IMR-90 (cell line): Measurements from ENCODE around the gene WBP11. TPM values are rescaled to one million over a fixed set of nuclear protein-coding genes. Genes with fewer than 3 reads are reported as not detected.

Experiments
- ATAC-seq: fragments of 200-7000 bp; cut with Tn5 transposase; 2 replicates; pipeline ENCODE4 v1.9.1; 2020; ENCODE audit warnings: low read depth, mild to moderate bottlenecking, moderate library complexity
- BruUV-seq: library from RNA; stranded (reverse); fragments of 400-500 nt; replicated peaks from 2 replicates; lab custom pipeline; 2021; lab: Mats Ljungman, UMichigan
- CTCF ChIA-PET: fragments of 300-600 bp; formaldehyde crosslinking; extraction: SDS; loops from one replicate; lab custom pipeline; 2021; ENCODE audit warnings: antibody characterized with exemption; lab: Yijun Ruan, JAX
- POLR2A ChIA-PET: fragments of 300-600 bp; sonication (Branson Sonifier 250); formaldehyde crosslinking; loops from one replicate; lab custom pipeline; 2022; ENCODE audit warnings: antibody characterized with exemption; ENCODE audit not compliant: unreplicated experiment; lab: Charles Lee
- DNase-seq: peaks from one replicate; pipeline ENCODE4 v3.0.0; 2013
- H2AFZ ChIP-seq: replicated peaks from 2 replicates; pipeline ENCODE3; 2013; ENCODE audit warnings: low read length, mild to moderate bottlenecking; ENCODE audit not compliant: poor library complexity
- H2AK5ac ChIP-seq: 2 replicates; pipeline ENCODE4 v1.6.1; 2013; ENCODE audit warnings: low read depth, low read length, inconsistent platforms
- H2AK9ac ChIP-seq: replicated peaks from 2 replicates; pipeline ENCODE3; 2013; ENCODE audit warnings: mild to moderate bottlenecking, low read depth, low read length, moderate library complexity; ENCODE audit not compliant: poor library complexity
- H2BK120ac ChIP-seq: 2 replicates; pipeline ENCODE4 v1.6.1; 2013; ENCODE audit warnings: low read depth, low read length, inconsistent platforms
- H2BK15ac ChIP-seq: 3 replicates; pipeline ENCODE4 v1.6.1; 2013; ENCODE audit warnings: low read depth, low read length, inconsistent platforms
- H2BK20ac ChIP-seq: 2 replicates; pipeline ENCODE4 v1.6.1; 2013; ENCODE audit warnings: low read depth, mild to moderate bottlenecking, inconsistent platforms, low read length, moderate library complexity
- H2BK5ac ChIP-seq: 2 replicates; pipeline ENCODE4 v1.6.1; 2013; ENCODE audit warnings: mild to moderate bottlenecking, low read depth, low read length, inconsistent platforms; ENCODE audit not compliant: poor library complexity, severe bottlenecking
- H3K14ac ChIP-seq: replicated peaks from 2 replicates; pipeline ENCODE4 v1.6.1; 2013; ENCODE audit warnings: low read depth, low read length, inconsistent platforms
- H3K18ac ChIP-seq: 2 replicates; pipeline ENCODE4 v1.6.1; 2013; ENCODE audit warnings: low read depth, low read length, control low read depth
- H3K23ac ChIP-seq: 2 replicates; pipeline ENCODE4 v1.6.1; 2013; ENCODE audit warnings: low read depth, low read length, inconsistent platforms
- H3K27ac ChIP-seq: 2 replicates; pipeline ENCODE4 v1.5.1; 2013; ENCODE audit warnings: mild to moderate bottlenecking, control low read depth, low read length; ENCODE audit not compliant: insufficient read depth
- H3K27me3 ChIP-seq: 2 replicates; pipeline ENCODE4 v1.6.1; 2013; ENCODE audit warnings: low read length; ENCODE audit not compliant: control insufficient read depth, insufficient read depth
- H3K36me3 ChIP-seq: 2 replicates; pipeline ENCODE4 v1.6.1; 2013; ENCODE audit warnings: low read length, mixed read lengths; ENCODE audit not compliant: control insufficient read depth, insufficient read depth
- H3K4ac ChIP-seq: 2 replicates; pipeline ENCODE4 v1.6.1; 2013; ENCODE audit warnings: low read depth, low read length, inconsistent platforms
- H3K4me1 ChIP-seq: 2 replicates; pipeline ENCODE4 v1.6.1; 2013; ENCODE audit warnings: low read length, mixed read lengths; ENCODE audit not compliant: control insufficient read depth, insufficient read depth
- H3K4me2 ChIP-seq: 2 replicates; pipeline ENCODE4 v1.6.1; 2013; ENCODE audit warnings: low read depth, mild to moderate bottlenecking, control low read depth, low read length, moderate library complexity
- H3K4me3 ChIP-seq: 2 replicates; pipeline ENCODE4 v1.5.1; 2013; ENCODE audit warnings: low read depth, mild to moderate bottlenecking, control low read depth, low read length, moderate library complexity; ENCODE audit not compliant: insufficient read depth
- H3K56ac ChIP-seq: 2 replicates; pipeline ENCODE4 v1.6.1; 2013; ENCODE audit warnings: low read length, inconsistent platforms; ENCODE audit not compliant: insufficient read depth; ENCODE audit errors: extremely low read depth
- H3K79me1 ChIP-seq, 2 experiments: 2 replicates each; pipeline ENCODE4 v1.6.1; 2013; ENCODE audit warnings: low read length in 2 of 2, inconsistent platforms in 1 of 2, low read depth in 1 of 2
- H3K9ac ChIP-seq: 2 replicates; pipeline ENCODE4 v1.6.1; 2013; ENCODE audit warnings: low read depth, low read length, control low read depth
- H3K9me1 ChIP-seq: 2 replicates; pipeline ENCODE4 v1.6.1; 2013; ENCODE audit warnings: low read length, inconsistent platforms; ENCODE audit not compliant: insufficient read depth
- H3K9me3 ChIP-seq: 2 replicates; pipeline ENCODE4 v1.6.1; 2013; ENCODE audit warnings: low read length; ENCODE audit not compliant: control insufficient read depth, insufficient read depth
- H4K20me1 ChIP-seq: 2 replicates; pipeline ENCODE4 v1.6.1; 2013; ENCODE audit warnings: low read length, inconsistent platforms; ENCODE audit not compliant: insufficient read depth
- H4K5ac ChIP-seq: 2 replicates; pipeline ENCODE4 v1.6.1; 2013; ENCODE audit warnings: mild to moderate bottlenecking, low read depth, low read length, control low read depth
- H4K8ac ChIP-seq, 2 experiments: 2 replicates each; pipeline ENCODE4 v1.6.1; 2013; ENCODE audit warnings: low read depth in 2 of 2, low read length in 2 of 2, control low read depth in 1 of 2, inconsistent platforms in 1 of 2
- H4K91ac ChIP-seq: 2 replicates; pipeline ENCODE4 v1.6.1; 2013; ENCODE audit warnings: low read depth, low read length, inconsistent platforms; ENCODE audit not compliant: insufficient read depth
- FOS ChIP-seq: fragments of 150-350 bp; IDR thresholded peaks from 2 replicates; pipeline ENCODE4 v1.6.1; 2016; ENCODE audit warnings: low read depth, low read length
- WGBS, 2 experiments: methylation state at CpG; one replicate each; pipeline versions ENCODE4 v1.1.5 to v1.1.7; 2013; ENCODE audit warnings: missing lambda C conversion rate in 2 of 2; ENCODE audit not compliant: insufficient read length in 1 of 2; ENCODE audit errors: extremely low coverage in 2 of 2; 5-methylcytosine and 5-hydroxymethylcytosine counted together
- dilution Hi-C: fragments of 300-500 bp; cut with HindIII; formaldehyde crosslinking; loops from one replicate; pipeline ENCODE4 v1.14.3; 2018; ENCODE audit warnings: low sequenced_read_pairs; ENCODE audit not compliant: unreplicated experiment
- in situ Hi-C: fragments of 300-500 bp; cut with MboI; formaldehyde crosslinking; loops from 3 replicates; pipeline ENCODE4 v1.14.3; 2019; ENCODE audit warnings: low sequenced_read_pairs, inconsistent platforms, mixed read lengths
- intact Hi-C: fragments of 100-400 bp; cut with micrococcal nuclease; formaldehyde crosslinking; loops from 2 replicates; pipeline ENCODE4 v1.10.0; 2022
- polyA plus RNA-seq, 3 experiments: library from polyadenylated mRNA; depleted of rRNA; stranded (reverse); fragments of >200 nt; gene quantifications; 2 replicates each; pipeline ENCODE4 v1.2.3, GENCODE V29; 2012; ENCODE audit warnings: low replicate concordance in 1 of 3
- total RNA-seq: library from RNA; depleted of rRNA; stranded (reverse); fragments of >200 nt; gene quantifications from 2 replicates; pipeline ENCODE4 v1.2.3, GENCODE V29; 2012
- TF ChIP-seq, protein P1 (sequence below): conservative IDR thresholded peaks from 2 replicates; pipeline ENCODE4 v1.5.1; 2012; ENCODE audit warnings: mild to moderate bottlenecking, low read depth, low read length, improper control_type of control experiment

WBP11 gene
- total and polyA plus RNA-seq, 2 of the 4 experiments (the other 2 are of a cell fraction): 2.5 to 18.3 TPM

DNA sequence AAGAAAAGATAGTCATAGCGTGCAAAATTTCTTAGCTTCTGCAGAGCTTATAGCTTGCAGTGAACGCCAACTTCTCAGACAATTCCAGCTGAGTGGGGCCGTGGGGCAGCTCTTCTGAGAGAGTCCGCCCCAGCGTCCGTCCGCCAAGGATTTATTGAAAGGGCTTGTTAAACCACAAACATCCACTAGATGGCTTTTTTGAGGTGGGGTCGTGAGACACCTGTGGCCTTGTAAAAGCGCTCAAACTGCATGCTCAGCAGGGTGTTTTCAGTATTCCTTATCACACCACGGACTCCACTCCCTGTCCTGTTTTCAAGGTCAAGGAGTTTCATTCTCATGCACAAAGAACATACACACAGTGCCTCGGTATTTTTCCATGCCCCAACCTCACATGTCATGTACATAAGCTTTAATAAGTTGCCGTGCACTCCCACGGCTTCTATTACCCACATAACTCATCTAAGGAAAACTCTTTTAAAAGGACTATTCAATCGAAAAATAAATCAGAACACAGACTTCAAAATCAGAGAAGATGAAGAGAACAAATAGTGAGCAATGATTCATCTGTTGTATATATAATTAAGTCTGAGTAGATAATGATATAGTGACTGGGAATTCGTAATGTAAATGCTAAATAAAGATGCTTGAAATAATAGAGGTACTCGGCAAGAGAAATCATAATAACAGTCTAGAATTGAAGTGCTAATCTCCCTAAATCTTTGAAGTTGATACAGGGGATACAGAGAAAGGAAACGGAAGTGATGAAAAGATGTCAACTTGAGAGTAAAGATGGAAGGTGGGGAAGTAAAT lies 46.7 kb downstream of the WBP11 start:
- no peak overlapping the region for H2AK5ac ChIP-seq
- CTCF ChIA-PET: no interaction called here
- H3K79me1 ChIP-seq: no peaks in the 10 kb centered on the region
- no peak for ATAC-seq
- no peak for DNase-seq
- H2BK15ac ChIP-seq: no peak overlapping the region
- no peak overlapping the region for H3K18ac ChIP-seq
- no peak overlapping the region for H3K4me3 ChIP-seq
- H2BK20ac ChIP-seq: no peak overlapping the region
- peak overlapping the region; percentile 57 for H3K4me2 ChIP-seq
- no peak overlapping the region for H2BK120ac ChIP-seq
- H3K9me1 ChIP-seq: no peaks in the 10 kb centered on the region
- in situ Hi-C loops (no loop called here), intact Hi-C loops (no loop called here), dilution Hi-C loops (no loop called here)
- no peak overlapping the region for H3K4ac ChIP-seq
- H3K9me3 ChIP-seq: no peaks in the 10 kb centered on the region
- BruUV-seq: no TSS peak
- H3K56ac ChIP-seq: no peak overlapping the region
- H4K91ac ChIP-seq: no peak overlapping the region
- H3K23ac ChIP-seq: no peak overlapping the region
- H3K4me1 ChIP-seq: no peaks in the 10 kb centered on the region
- H4K5ac ChIP-seq: no peak overlapping the region
- no peak overlapping the region for H2AK9ac ChIP-seq
- H2AFZ ChIP-seq: peak overlapping the region; percentile 67
- POLR2A ChIA-PET: interaction anchor here (0.5 kb wide), 1 partner anchor 227 kb away, joined by 9 read pairs; no protein-coding TSS in a partner anchor
- no peak overlapping the region for H4K8ac ChIP-seq
- H2BK5ac ChIP-seq: no peak overlapping the region
- no peaks in the 10 kb centered on the region for H3K27me3 ChIP-seq
- WGBS, 2 experiments: 20% methylated on average over 1 of the region's 17 CpGs; no CpG with 5 or more reads in 1 of the 2 experiments
- TF ChIP-seq FOS: no peak
- TF ChIP-seq, protein P1, sequence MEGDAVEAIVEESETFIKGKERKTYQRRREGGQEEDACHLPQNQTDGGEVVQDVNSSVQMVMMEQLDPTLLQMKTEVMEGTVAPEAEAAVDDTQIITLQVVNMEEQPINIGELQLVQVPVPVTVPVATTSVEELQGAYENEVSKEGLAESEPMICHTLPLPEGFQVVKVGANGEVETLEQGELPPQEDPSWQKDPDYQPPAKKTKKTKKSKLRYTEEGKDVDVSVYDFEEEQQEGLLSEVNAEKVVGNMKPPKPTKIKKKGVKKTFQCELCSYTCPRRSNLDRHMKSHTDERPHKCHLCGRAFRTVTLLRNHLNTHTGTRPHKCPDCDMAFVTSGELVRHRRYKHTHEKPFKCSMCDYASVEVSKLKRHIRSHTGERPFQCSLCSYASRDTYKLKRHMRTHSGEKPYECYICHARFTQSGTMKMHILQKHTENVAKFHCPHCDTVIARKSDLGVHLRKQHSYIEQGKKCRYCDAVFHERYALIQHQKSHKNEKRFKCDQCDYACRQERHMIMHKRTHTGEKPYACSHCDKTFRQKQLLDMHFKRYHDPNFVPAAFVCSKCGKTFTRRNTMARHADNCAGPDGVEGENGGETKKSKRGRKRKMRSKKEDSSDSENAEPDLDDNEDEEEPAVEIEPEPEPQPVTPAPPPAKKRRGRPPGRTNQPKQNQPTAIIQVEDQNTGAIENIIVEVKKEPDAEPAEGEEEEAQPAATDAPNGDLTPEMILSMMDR: 0 out of 2 replicates have a peak, but pooled peaks have one; percentile 14
- H4K20me1 ChIP-seq: no peaks in the 10 kb centered on the region
- H3K27ac ChIP-seq: no peak overlapping the region
- H3K14ac ChIP-seq: no peak overlapping the region
- no peaks in the 10 kb centered on the region for H3K36me3 ChIP-seq
- H3K9ac ChIP-seq: no peak overlapping the region
